ENCODE results near the gene GPC6. TPM values are rescaled to one million over a fixed set of nuclear protein-coding genes. Genes with fewer than 3 reads are reported as not detected.

Gene GPC6
- total RNA-seq, 1 donor from 2014 or later = 8.4 TPM

DNA sequence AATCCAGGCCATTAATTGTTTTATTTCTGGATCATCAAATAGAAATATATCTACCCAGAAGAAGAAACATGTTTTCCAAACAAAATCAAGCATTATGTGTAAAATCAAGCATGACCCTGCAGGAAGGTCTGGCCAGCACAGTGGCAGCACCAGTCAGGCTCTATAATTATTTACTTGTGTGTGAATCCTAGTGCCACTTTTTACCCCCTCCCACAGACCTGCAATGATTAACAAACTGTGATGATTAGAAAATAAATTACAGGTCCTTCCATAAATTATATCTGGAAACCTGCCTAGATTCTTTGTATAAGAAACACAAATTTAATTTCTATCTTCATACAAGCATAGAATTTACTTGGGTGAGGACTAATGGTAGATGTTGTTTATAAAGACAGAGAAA lies 186.1 kb downstream of the GPC6 start:
- TF ChIP-seq, protein P1, sequence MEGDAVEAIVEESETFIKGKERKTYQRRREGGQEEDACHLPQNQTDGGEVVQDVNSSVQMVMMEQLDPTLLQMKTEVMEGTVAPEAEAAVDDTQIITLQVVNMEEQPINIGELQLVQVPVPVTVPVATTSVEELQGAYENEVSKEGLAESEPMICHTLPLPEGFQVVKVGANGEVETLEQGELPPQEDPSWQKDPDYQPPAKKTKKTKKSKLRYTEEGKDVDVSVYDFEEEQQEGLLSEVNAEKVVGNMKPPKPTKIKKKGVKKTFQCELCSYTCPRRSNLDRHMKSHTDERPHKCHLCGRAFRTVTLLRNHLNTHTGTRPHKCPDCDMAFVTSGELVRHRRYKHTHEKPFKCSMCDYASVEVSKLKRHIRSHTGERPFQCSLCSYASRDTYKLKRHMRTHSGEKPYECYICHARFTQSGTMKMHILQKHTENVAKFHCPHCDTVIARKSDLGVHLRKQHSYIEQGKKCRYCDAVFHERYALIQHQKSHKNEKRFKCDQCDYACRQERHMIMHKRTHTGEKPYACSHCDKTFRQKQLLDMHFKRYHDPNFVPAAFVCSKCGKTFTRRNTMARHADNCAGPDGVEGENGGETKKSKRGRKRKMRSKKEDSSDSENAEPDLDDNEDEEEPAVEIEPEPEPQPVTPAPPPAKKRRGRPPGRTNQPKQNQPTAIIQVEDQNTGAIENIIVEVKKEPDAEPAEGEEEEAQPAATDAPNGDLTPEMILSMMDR (IDR thresholded peaks at IDR 0.05) = no peak
- ATAC-seq (no peak), DNase-seq (no peak)
- intact Hi-C loops (cut with DNase I) = no loop called here
- Histone ChIP-seq H3K9me3 (no peaks in the 10 kb centered on the region), H3K4me3 (no peak overlapping the region), H3K27me3 (no peaks in the 10 kb centered on the region), H3K27ac (no peak overlapping the region), H3K36me3 (no peaks in the 10 kb centered on the region), H3K4me1 (no peaks in the 10 kb centered on the region)

DNA sequence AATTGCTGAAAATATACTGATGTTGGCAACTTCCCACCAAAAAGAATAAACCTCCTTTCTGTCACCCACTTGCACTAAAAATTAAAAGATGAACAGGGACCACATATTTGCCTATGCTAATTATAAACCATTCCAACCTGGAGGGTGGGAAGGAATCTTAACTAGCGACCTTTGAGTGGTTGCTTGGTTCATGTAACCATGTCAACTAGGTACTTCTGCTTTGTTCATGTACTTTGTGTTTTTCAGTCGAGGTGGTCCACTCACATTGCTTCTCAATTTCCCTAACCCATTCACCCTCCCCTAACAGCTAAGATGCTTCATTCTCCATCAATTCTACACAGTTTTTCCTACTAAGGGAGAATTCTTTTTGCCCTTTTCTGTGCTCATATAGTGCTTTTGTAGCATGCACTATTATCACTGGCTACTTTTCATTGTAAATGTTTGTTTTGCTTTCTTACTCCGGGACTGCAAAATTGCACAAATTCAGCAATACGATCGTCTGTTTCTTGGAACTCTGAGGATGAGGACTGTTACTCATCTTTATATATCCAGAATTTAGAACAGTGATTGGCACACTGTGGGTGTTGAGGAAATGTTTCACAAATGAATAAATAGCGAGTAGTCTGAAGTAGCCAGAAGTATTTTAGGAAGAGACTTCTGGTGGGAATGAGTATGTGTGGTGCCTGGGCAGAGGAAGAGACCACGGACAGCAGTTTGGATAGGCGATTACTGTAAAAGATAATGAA lies 187.5 kb downstream of the GPC6 start:
- Histone ChIP-seq H3K27ac (no peak overlapping the region), H3K4me1 (no peaks in the 10 kb centered on the region), H3K9me3 (no peaks in the 10 kb centered on the region), H3K27me3 (no peaks in the 10 kb centered on the region), H3K36me3 (no peaks in the 10 kb centered on the region), H3K4me3 (no peak overlapping the region)
- DNase-seq (no peak), ATAC-seq (no peak)
- intact Hi-C loops (cut with DNase I) = no loop called here
- TF ChIP-seq, protein P1 (IDR thresholded peaks at IDR 0.05) = no peak

DNA sequence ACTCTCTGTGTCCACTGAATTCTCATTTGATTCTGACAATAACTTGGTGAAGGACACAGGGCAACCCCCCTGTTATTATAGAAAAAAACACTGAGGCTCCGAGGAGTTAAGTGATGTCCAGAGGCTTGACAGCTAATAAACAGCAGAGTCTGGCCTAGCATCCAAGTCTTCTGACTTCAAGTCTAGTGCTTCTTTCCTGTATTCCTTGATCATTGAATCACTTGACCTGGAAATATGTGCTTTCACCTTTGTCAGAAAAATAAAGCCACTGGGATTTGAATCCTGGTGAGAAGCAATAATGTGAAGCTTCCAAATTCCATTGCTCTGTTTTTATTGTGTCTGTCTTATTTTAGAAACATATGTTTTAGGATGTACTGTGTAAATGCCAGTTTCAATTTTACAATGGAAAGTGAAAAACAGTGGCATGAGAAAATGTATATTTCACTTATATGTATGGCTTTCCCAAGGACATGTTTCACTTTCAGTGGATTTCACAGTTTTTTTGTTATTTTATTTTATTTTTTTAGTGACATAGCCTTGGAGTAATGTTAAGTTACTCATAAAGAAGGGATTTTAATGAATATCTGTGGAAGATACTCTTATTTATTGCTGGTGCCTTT lies 190.2 kb downstream of the GPC6 start:
- DNase-seq (no peak), ATAC-seq (no peak)
- TF ChIP-seq, protein P1 (IDR thresholded peaks at IDR 0.05) = no peak
- Histone ChIP-seq H3K9me3 (no peaks in the 10 kb centered on the region), H3K4me3 (no peak overlapping the region), H3K27me3 (no peaks in the 10 kb centered on the region), H3K36me3 (no peaks in the 10 kb centered on the region), H3K4me1 (no peaks in the 10 kb centered on the region), H3K27ac (no peak overlapping the region)
- intact Hi-C loops (cut with DNase I) = no loop called here

DNA sequence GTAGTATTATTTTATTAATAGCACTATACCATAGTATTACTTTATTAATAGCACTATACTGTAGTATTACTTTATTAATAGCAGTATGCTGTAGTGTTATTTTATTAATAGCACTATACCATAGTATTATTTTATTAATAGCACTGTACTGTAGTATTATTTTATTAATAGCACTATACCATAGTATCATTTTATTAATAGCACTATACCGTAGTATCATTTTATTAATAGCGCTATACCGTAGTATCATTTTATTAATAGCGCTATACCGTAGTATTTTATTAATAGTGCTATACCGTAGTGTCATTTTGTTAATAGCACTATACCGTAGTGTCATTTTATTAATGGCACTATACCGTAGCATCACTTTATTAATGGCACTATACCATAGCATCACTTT lies 191.8 kb downstream of the GPC6 start:
- H3K27me3 ChIP-seq = no peaks in the 10 kb centered on the region
- H3K9me3 ChIP-seq = no peaks in the 10 kb centered on the region
- TF ChIP-seq, protein P1 (IDR thresholded peaks at IDR 0.05) = no peak
- H3K4me3 ChIP-seq = no peak overlapping the region
- DNase-seq (no peak), ATAC-seq (no peak)
- no peaks in the 10 kb centered on the region for H3K4me1 ChIP-seq
- no peaks in the 10 kb centered on the region for H3K36me3 ChIP-seq
- H3K27ac ChIP-seq = no peak overlapping the region
- intact Hi-C loops (cut with DNase I) = no loop called here

DNA sequence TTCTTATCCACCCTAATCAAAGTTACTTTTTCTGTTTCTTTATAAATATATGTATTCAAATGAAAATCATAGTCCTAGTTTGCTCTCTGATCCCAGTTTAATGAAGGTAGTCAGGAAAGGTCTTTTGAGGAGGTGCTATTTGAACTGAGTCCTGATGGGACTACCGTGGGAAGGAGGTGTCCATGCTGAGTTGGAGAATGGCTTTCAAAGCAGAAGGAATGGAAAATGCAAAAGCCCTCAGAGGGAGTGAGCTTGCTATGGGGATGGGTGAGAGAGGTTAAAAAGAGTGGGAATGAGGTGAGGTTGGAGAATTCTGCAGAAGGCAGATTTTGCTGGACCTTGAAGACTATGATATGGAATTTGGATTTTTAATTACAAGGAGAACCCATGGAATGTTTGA lies 193.6 kb downstream of the GPC6 start:
- H3K27ac ChIP-seq = no peak overlapping the region
- DNase-seq (no peak), ATAC-seq (no peak)
- no peaks in the 10 kb centered on the region for H3K27me3 ChIP-seq
- TF ChIP-seq, protein P1 (IDR thresholded peaks at IDR 0.05) = no peak
- no peaks in the 10 kb centered on the region for H3K36me3 ChIP-seq
- no peaks in the 10 kb centered on the region for H3K4me1 ChIP-seq
- no peaks in the 10 kb centered on the region for H3K9me3 ChIP-seq
- H3K4me3 ChIP-seq = no peak overlapping the region
- intact Hi-C loops (cut with DNase I) = no loop called here

Data from upper lobe of right lung (tissue), 1 donor.